ENCODE data around the gene VAT1L.

The VAT1L gene

DNA sequence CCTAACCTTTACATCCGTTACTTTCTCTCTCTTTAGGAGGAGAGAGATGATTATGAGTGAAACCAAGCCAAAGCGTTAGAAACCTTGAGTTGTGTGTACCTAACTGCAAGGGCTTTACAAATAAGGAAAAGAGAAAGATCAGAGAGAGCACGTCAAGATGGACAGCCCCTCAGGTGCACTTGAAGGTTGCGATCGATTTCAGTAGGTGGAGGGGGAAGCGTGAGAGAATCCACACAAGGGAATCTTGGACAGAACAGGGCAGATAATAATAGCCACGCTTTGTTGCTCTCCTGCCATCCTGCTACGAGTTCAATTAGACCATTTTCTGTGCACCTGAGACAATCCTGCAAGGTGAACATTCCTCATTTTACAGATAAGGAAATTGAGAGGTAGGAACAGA is 78.4 kb downstream of the VAT1L start:
- no peak for ATAC-seq
- no peak for DNase-seq
- no peaks in the 10 kb centered on the region for H3K9me3 Mint-ChIP-seq
- H3K4me1 Mint-ChIP-seq = peaks cover 14% of the 10 kb centered on the region
- H3K4me3 Mint-ChIP-seq = no peak overlapping the region
- H3K27ac Mint-ChIP-seq = no peak overlapping the region
- peaks cover 37% of the 10 kb centered on the region for H3K27me3 Mint-ChIP-seq

DNA sequence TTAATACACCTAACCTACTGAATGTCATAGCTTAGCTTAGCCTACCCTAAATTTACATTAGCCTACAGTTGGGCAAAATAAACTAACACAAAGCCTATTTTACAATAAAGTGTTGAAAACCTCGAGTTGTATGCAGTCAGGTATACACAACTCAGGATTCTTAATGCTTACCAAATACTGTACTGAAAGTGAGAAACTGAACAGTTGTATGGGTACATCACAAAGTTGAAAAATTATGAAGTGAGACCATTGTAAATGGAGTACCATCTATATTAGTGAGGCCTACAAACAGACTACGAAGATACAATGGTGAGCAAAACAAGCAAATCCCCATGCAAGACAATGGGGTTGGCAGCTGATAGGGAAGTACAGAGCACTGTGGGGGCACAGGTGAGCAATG is 79.7 kb downstream of the VAT1L start:
- Mint-ChIP-seq H3K27ac (peak overlapping the region in 1 of 2 donors; percentile 92), H3K27me3 (peaks cover 37% of the 10 kb centered on the region), H3K9me3 (no peaks in the 10 kb centered on the region), H3K4me3 (no peak overlapping the region), H3K4me1 (peaks cover 14% of the 10 kb centered on the region)
- no peak for ATAC-seq
- DNase-seq = no peak

DNA sequence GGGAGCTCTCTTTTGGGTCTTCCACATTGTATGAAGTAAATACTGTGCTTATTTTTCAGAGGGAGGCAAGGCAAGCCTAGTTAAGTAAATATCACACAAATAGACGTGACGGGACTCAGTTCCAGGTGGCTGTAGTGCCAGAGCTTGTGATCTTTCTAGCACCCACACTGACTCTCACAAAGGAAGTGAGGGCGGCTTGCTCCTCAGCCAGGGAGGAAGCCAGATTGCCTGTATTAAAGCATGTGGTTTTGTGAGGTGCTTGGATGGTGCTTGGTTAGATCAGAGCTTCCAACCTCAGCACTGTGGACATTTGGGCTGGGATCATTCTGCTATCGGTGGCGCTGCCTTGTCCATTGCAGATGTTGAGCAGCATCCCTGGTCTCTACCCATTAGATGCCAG is 80.1 kb downstream of the VAT1L start:
- no peak for DNase-seq
- peak; percentile 67 for ATAC-seq

DNA sequence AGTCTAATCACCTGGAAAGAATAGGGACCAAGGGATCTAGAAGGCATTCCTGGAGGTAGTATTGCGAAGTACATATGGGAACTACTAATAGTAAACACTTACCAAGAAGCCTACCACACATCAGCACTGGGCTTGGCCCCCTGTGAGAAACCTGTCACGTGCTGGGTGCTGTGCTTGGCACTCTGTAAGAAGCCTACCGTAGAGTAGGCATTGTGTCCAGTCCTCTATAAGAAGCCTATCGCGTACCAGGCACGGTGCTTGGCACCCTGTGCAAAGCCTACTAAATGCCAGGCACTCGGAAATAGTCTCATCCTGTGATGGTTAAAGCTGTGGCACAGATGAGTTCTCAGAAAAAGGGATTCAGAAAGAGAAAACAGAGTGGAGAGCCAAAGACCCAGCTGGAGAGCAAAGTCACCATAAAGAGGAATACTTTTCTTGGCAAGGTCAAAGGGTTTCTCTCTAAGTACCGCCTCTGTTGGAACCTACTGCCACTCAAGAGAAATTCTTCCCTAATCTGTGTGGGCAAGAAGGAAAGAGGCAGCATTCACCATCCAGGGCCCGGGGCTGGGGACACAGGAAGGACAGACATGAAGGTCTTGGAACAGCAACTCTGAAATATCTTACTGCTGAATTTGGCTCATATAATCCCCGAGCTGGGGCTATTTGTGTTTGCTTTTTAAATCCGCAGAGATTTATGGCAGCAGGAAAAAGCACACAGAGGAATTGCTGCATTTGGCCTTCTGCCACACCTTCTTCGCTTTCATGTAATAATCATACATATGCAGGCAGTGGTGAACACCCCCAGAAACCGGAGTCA is 81.8 kb downstream of the VAT1L start:
- no peak overlapping the region for H3K4me3 Mint-ChIP-seq
- peaks cover 14% of the 10 kb centered on the region for H3K4me1 Mint-ChIP-seq
- no peak overlapping the region for H3K27ac Mint-ChIP-seq
- H3K9me3 Mint-ChIP-seq = peaks cover 0 to 16% of the 10 kb centered on the region in 2 donors
- no peak for ATAC-seq
- no peak for DNase-seq
- H3K27me3 Mint-ChIP-seq = peaks cover 36% of the 10 kb centered on the region

More for the DNA sequence above, 80.1 kb downstream of the VAT1L start:
- peak overlapping the region in 1 of 2 donors; percentile 92 for H3K27ac Mint-ChIP-seq
- peaks cover 37% of the 10 kb centered on the region for H3K27me3 Mint-ChIP-seq
- H3K4me1 Mint-ChIP-seq = peaks cover 14% of the 10 kb centered on the region
- H3K4me3 Mint-ChIP-seq = no peak overlapping the region
- H3K9me3 Mint-ChIP-seq = peaks cover 0 to 3% of the 10 kb centered on the region in 2 donors

GRCh38 chr16:77871932-77872331 is 83.6 kb downstream of the VAT1L start:
- H3K4me3 Mint-ChIP-seq = no peak overlapping the region
- H3K4me1 Mint-ChIP-seq = peaks cover 14% of the 10 kb centered on the region
- no peak overlapping the region for H3K27ac Mint-ChIP-seq
- peaks cover 31% of the 10 kb centered on the region for H3K27me3 Mint-ChIP-seq
- peaks cover 0 to 16% of the 10 kb centered on the region in 2 donors for H3K9me3 Mint-ChIP-seq
- ATAC-seq (no peak), DNase-seq (no peak)

DNA sequence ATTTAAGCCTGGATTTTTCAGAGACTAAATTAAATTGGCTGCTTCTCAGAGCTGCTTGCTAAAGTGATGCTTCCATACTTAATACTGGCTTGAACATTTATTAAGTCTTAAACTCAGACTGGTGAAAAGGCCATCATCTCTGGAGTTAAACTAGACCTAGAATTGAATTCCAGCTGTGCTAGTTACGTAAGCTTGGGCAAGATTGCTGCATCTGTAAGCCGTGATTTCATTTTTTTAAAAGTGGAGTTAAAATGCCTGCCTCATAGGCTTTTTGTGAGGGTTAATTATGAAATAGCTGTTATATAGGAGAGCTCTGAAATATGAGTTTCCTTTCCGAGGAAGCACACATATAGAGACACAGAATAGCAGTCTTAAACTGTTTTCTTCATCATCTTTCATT is 84.7 kb downstream of the VAT1L start:
- no peak overlapping the region for H3K4me3 Mint-ChIP-seq
- H3K27me3 Mint-ChIP-seq = peaks cover 31% of the 10 kb centered on the region
- peaks cover 12% of the 10 kb centered on the region for H3K4me1 Mint-ChIP-seq
- H3K27ac Mint-ChIP-seq = peak overlapping the region in 1 of 2 donors; percentile 14
- no peak for ATAC-seq
- DNase-seq = no peak
- H3K9me3 Mint-ChIP-seq = peaks cover 0 to 16% of the 10 kb centered on the region in 2 donors

DNA sequence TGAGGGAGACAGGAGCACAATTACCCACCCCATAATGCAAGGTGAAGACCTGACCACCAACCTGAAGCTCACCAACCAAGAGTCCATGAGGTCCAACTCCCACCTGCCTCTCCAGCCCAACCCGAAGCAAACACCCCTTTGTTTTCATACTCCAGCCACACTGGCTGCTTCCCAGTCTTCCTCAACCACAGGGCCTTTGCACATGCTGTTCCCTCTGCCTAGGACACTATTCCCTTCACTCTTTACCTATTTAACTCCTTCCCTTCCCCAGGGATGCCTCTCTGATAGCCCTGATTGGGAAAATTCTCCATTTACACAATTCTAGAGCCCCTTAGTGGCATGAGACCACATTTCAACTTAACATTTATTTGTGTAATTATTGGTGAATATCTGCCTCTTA is 86.0 kb downstream of the VAT1L start:
- H3K27me3 Mint-ChIP-seq = peaks cover 23% of the 10 kb centered on the region
- H3K9me3 Mint-ChIP-seq = peaks cover 0 to 16% of the 10 kb centered on the region in 2 donors
- ATAC-seq = no peak
- no peak overlapping the region for H3K27ac Mint-ChIP-seq
- DNase-seq = no peak
- H3K4me1 Mint-ChIP-seq = no peaks in the 10 kb centered on the region
- no peak overlapping the region for H3K4me3 Mint-ChIP-seq

- Mint-ChIP-seq H3K27me3 (peaks cover 23% of the 10 kb centered on the region), H3K9me3 (peaks cover 0 to 16% of the 10 kb centered on the region in 2 donors), H3K4me3 (no peak overlapping the region), H3K4me1 (no peaks in the 10 kb centered on the region), H3K27ac (no peak overlapping the region)
- ATAC-seq (no peak), DNase-seq (no peak)
These were observed 88.4 kb downstream of the VAT1L start for GRCh38 chr16:77876776-77877175.

DNA sequence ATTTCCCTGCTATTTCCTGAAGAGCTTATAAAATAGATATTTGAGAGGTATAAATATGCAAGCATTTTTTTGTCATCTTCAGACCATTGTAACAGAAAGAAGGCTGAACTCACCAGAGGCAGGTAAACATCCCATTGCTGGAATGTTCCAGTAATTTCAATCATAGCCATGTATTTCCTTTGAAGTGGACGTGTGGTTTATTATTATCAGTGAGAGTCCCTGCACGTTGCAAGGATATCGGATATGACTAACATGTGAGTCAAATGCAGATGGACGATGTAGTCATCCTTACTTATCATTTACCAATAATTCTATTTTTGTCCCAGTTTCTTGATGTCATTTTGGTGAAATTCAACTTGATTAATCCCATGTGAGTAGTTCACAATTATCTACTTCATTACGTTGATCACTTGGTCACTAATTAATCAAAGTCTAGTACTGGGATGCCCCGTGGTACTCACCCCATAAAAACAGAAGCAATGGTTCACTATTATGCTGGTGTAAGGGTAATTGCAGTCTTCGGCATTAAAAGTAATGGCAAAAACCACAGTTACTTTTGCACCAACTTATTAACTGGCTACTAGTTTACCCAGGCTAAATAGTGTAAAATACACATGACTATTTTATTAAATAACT is 89.5 kb downstream of the VAT1L start:
- no peaks in the 10 kb centered on the region for H3K4me1 Mint-ChIP-seq
- ATAC-seq (no peak), DNase-seq (no peak)
- peaks cover 0 to 16% of the 10 kb centered on the region in 2 donors for H3K9me3 Mint-ChIP-seq
- peaks cover 23% of the 10 kb centered on the region for H3K27me3 Mint-ChIP-seq
- no peak overlapping the region for H3K4me3 Mint-ChIP-seq
- H3K27ac Mint-ChIP-seq = no peak overlapping the region

DNA sequence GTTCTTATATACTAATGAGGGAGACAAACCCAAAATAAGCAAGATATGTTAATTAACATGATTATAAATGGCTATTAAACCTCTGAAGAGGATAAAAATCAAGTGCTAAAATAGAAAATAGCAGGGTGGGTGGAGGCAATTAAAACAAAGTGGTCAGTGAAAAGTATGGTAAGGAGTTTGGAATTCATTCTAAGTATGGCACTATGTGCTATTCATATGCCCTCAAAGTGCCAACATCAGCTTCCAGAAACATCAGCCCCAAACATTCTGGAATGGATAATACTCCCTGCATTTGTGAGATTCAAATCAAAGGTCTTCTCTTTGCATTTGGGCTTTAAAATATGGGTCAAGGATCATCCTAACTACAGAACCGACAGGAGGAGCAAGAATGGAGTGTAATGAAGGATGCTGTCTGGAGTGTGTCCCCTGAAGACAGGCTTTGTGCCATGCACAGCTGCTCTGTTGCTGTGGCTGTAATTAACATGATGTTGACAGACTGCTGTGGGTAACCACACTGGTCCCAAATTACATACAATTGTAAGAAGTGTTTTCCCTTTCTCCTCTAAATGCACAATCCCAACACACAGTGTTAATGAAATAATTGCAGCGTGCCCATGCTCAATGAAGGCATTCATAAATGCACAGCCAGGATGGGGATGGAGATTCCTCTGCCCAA is 93.1 kb downstream of the VAT1L start:
- H3K27me3 Mint-ChIP-seq = peaks cover 13% of the 10 kb centered on the region
- no peaks in the 10 kb centered on the region for H3K4me1 Mint-ChIP-seq
- no peaks in the 10 kb centered on the region for H3K9me3 Mint-ChIP-seq
- ATAC-seq (no peak), DNase-seq (no peak)
- no peak overlapping the region for H3K27ac Mint-ChIP-seq
- no peak overlapping the region for H3K4me3 Mint-ChIP-seq

DNA sequence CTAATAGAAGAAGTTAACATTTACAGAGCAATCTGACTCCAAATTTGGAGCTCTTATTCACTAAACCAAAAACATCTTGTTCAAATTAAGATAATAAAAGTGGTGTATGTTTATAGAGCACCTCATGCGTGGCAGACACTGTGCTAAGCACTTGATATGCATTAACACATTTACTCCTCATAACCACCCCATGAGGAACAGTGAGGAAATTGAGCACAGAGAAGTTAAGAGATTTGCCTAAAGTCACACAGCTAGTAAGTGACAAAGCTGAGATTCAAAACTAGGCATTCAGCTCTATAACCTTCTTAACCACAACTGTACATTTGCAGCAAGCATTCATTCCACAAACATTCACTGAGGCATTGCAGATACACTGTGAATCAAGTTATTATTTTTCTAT is 94.0 kb downstream of the VAT1L start:
- no peaks in the 10 kb centered on the region for H3K4me1 Mint-ChIP-seq
- DNase-seq (no peak), ATAC-seq (no peak)
- H3K4me3 Mint-ChIP-seq = no peak overlapping the region
- no peak overlapping the region for H3K27ac Mint-ChIP-seq
- peaks cover 8% of the 10 kb centered on the region for H3K27me3 Mint-ChIP-seq
- no peaks in the 10 kb centered on the region for H3K9me3 Mint-ChIP-seq

GRCh38 chr16:77885571-77886295 is 97.4 kb downstream of the VAT1L start:
- H3K9me3 Mint-ChIP-seq = no peaks in the 10 kb centered on the region
- DNase-seq = no peak
- peaks cover 16% of the 10 kb centered on the region for H3K27me3 Mint-ChIP-seq
- no peaks in the 10 kb centered on the region for H3K4me1 Mint-ChIP-seq
- no peak for ATAC-seq
- H3K4me3 Mint-ChIP-seq = no peak overlapping the region
- H3K27ac Mint-ChIP-seq = no peak overlapping the region

- no peaks in the 10 kb centered on the region for H3K9me3 Mint-ChIP-seq
These were observed 100.5 kb downstream of the VAT1L start for GRCh38 chr16:77888871-77889270.

DNA sequence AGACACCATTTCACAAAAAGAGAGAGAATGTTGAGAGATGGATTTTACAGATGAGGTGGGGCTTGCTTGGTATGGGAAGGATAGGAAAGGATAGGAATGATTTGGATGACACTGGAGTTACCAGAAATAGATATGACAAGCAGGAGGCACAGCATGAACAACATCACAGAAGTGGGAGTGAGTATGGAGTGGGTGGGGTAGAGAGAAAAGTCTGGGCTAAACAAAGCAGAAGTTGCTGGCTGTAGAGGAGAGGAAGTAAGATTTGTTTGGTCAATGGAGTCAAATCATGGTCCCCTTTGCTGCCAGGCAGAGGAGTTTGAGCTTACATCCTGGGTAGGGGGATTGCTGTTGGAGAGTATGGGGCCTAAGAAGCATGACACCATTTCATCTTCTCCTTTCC is 101.7 kb downstream of the VAT1L start:
- no peak for DNase-seq
- H3K27ac Mint-ChIP-seq = no peak overlapping the region
- no peaks in the 10 kb centered on the region for H3K9me3 Mint-ChIP-seq
- no peak for ATAC-seq
- no peak overlapping the region for H3K4me3 Mint-ChIP-seq
- H3K27me3 Mint-ChIP-seq = peaks cover 7% of the 10 kb centered on the region
- H3K4me1 Mint-ChIP-seq = no peaks in the 10 kb centered on the region

More at GRCh38 chr16:77888871-77889270, 100.5 kb downstream of the VAT1L start:
- ATAC-seq (no peak), DNase-seq (no peak)
- Mint-ChIP-seq H3K27me3 (peaks cover 10% of the 10 kb centered on the region), H3K4me3 (no peak overlapping the region), H3K4me1 (no peaks in the 10 kb centered on the region), H3K27ac (no peak overlapping the region)

- Mint-ChIP-seq H3K4me3 (no peak overlapping the region), H3K27ac (peak overlapping the region in 1 of 2 donors; percentile 61), H3K9me3 (no peaks in the 10 kb centered on the region), H3K4me1 (no peaks in the 10 kb centered on the region), H3K27me3 (peaks cover 10% of the 10 kb centered on the region)
- ATAC-seq (no peak), DNase-seq (no peak)
These were observed 105.8 kb downstream of the VAT1L start for GRCh38 chr16:77894162-77894561.

Data from stimulated activated naive CD8-positive, alpha-beta T cell treated with anti-CD3 and anti-CD28 coated beads, Interleukin-15, amount 100 ng/mL, for 72 hours (primary cell).